ENCODE results near the gene KCNQ1. TPM values are rescaled to one million over a fixed set of nuclear protein-coding genes. Genes with fewer than 3 reads are reported as not detected.

The KCNQ1 gene
- total RNA-seq, 2 donors from 2014 or later = 4.4 to 25.3 TPM

DNA sequence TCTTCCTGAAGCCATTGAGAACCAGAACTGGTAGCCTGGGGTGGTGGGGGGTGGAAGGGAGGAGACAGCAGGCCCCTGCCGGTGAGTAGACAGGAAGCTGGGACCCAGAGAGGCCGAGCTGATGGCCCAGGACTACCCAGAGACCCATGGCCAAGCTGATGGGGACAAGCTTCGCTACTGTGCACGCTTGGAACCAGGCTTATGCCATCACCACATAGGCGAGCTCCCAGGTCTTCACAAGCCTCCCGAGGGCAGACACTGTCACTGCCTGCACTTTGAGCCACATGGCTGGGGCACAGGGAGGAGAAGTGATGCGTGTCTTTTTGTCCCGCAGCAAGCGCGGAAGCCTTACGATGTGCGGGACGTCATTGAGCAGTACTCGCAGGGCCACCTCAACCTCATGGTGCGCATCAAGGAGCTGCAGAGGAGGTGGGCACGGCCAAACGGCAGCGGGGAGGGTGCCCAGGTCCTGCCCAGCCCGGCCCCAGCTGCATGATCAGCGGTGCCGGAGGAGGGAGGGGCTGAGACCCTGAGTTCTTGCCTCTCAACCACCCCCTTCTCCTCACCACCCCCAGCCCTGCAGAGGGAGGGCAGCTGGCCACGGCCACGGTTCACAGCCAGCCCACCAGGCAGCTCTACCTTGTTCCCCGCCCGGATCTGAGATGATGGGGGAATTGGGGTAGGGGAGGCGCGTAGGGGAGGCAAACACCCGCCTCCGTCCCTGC, 331.0 kb downstream of the KCNQ1 start:
- H3K4me3 ChIP-seq = no peak overlapping the region
- no peak for TF ChIP-seq CTCF (IDR thresholded peaks at IDR 0.05)
- H3K27me3 ChIP-seq (replicated peaks; ENCODE audit: insufficient read depth) = no peaks in the 10 kb centered on the region
- ATAC-seq (ENCODE audit: insufficient number of reproducible peaks, low FRiP score, low read depth) (no peak), DNase-seq (ENCODE audit: low spot score) (no peak)
- no peaks in the 10 kb centered on the region for H3K9me3 ChIP-seq
- H3K27ac ChIP-seq = no peak overlapping the region
- H3K36me3 ChIP-seq = no peaks in the 10 kb centered on the region
- peaks cover 27 to 36% of the 10 kb centered on the region in 2 donors for H3K4me1 ChIP-seq (ENCODE audit: control insufficient read depth in 1 of 2, low read depth in 2 of 2)

- TF ChIP-seq CTCF (IDR thresholded peaks at IDR 0.05) = no peak
- H3K27ac ChIP-seq = no peak overlapping the region
- DNase-seq (ENCODE audit: low spot score) = no peak
- no peak overlapping the region for H3K4me3 ChIP-seq
- ATAC-seq (ENCODE audit: insufficient number of reproducible peaks, low FRiP score, low read depth) = no peak
- no peaks in the 10 kb centered on the region for H3K27me3 ChIP-seq (replicated peaks; ENCODE audit: insufficient read depth)
- H3K36me3 ChIP-seq = no peaks in the 10 kb centered on the region
- peaks cover 27 to 43% of the 10 kb centered on the region in 2 donors for H3K4me1 ChIP-seq (ENCODE audit: control insufficient read depth in 1 of 2, low read depth in 2 of 2)
- H3K9me3 ChIP-seq = no peaks in the 10 kb centered on the region
These were observed 331.7 kb downstream of the KCNQ1 start for GRCh38 chr11:2776351-2777061.

GRCh38 chr11:2777386-2777785, 332.6 kb downstream of the KCNQ1 start:
- Histone ChIP-seq H3K9me3 (no peaks in the 10 kb centered on the region), H3K27me3 (replicated peaks; ENCODE audit: insufficient read depth) (no peaks in the 10 kb centered on the region), H3K4me3 (no peak overlapping the region), H3K4me1 (ENCODE audit: control insufficient read depth in 1 of 2, low read depth in 2 of 2) (peaks cover 27 to 43% of the 10 kb centered on the region in 2 donors), H3K36me3 (no peaks in the 10 kb centered on the region), H3K27ac (no peak overlapping the region)
- no peak for TF ChIP-seq CTCF (IDR thresholded peaks at IDR 0.05)
- DNase-seq (ENCODE audit: low spot score) (no peak), ATAC-seq (ENCODE audit: insufficient number of reproducible peaks, low FRiP score, low read depth) (no peak)

DNA sequence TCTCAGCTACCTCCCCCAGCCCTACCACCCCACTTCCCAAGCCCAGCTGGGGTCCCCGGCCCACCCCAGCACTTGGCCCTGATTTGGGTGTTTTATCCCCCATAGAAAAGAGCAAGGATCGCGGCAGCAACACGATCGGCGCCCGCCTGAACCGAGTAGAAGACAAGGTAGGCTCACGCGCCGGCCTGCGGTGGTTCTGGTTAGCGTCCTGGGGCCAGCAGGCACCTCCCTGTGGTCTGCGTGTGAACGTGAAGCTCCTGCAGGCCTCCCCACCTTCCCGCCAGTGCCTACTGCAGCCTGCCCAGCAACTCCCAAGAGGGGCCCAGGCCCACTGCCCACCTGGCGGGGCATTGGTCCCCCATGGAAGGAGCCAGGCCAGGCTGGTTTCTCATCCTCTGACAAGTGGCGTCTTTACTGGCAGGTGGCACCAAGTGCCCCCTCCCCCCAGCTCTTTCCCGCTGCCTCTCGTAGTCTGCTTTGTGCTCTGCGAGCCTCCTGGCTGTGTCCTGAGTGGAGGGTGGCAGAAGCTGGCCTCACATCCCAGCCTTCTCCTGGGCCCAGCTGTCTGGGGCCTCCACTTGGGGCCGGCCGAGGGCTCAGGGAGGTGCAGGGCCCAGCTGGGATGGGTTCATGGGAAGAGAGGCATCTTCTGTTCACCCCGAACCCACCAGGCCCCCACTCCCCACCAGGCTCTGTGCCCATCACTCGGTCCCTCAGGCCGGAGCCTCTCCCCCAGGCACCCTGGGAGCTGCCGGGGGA, 333.2 kb downstream of the KCNQ1 start:
- Histone ChIP-seq H3K9me3 (no peaks in the 10 kb centered on the region), H3K4me3 (peak overlapping the region; percentile 66), H3K4me1 (ENCODE audit: control insufficient read depth in 1 of 2, low read depth in 2 of 2) (peaks cover 27 to 43% of the 10 kb centered on the region in 2 donors), H3K36me3 (no peaks in the 10 kb centered on the region), H3K27ac (peak overlapping the region; percentile 58 to 77), H3K27me3 (replicated peaks; ENCODE audit: insufficient read depth) (no peaks in the 10 kb centered on the region)
- ATAC-seq (ENCODE audit: insufficient number of reproducible peaks, low FRiP score, low read depth) = no peak
- DNase-seq (ENCODE audit: low spot score) = no peak
- no peak for TF ChIP-seq CTCF (IDR thresholded peaks at IDR 0.05)
